GM12878 (cell line): Measurements from ENCODE around the gene ADAMTSL5. TPM values are rescaled to one million over a fixed set of nuclear protein-coding genes. Genes with fewer than 3 reads are reported as not detected.

Source experiments
- ATAC-seq: fragments of 200-7000 bp; cut with Tn5 transposase; 3 replicates; pipeline ENCODE4 v1.9.1; 2020; ENCODE audit warnings: mild to moderate bottlenecking, moderate library complexity
- BruUV-seq: library from RNA; stranded (reverse); fragments of 400-500 nt; replicated peaks from 2 replicates; lab custom pipeline; 2021; lab: Mats Ljungman, UMichigan
- CTCF ChIA-PET: fragments of 300-600 bp; sonication (Branson Sonifier 250); formaldehyde crosslinking; extraction: SDS; loops from one replicate; lab custom pipeline; 2021; ENCODE audit warnings: inconsistent platforms; lab: Yijun Ruan, JAX
- POLR2A ChIA-PET: fragments of 350-600 bp; formaldehyde crosslinking; extraction: SDS; loops from one replicate; lab custom pipeline; 2021; ENCODE audit warnings: inconsistent platforms; lab: Charles Lee
- RAD21 ChIA-PET: fragments of 300-600 bp; sonication (Branson Sonifier 250); formaldehyde crosslinking; loops from one replicate; lab custom pipeline; 2023; ENCODE audit warnings: antibody characterized with exemption; ENCODE audit not compliant: unreplicated experiment; lab: Charles Lee
- SMC1A ChIA-PET: fragments of 300-600 bp; sonication (Branson Sonifier 250); formaldehyde crosslinking; loops from one replicate; lab custom pipeline; 2023; ENCODE audit not compliant: unreplicated experiment, uncharacterized antibody; lab: Charles Lee
- DNase-seq: peaks from one replicate; pipeline ENCODE4 v3.0.0-alpha.2; 2011; ENCODE audit warnings: low read depth, low spot score
- FAIRE-seq: peaks from 3 replicates; lab custom pipeline; 2011; peaks lifted over from hg19 to GRCh38; lab: Jason Lieb, UNC
- H2AFZ ChIP-seq: 2 replicates; pipeline ENCODE4 v1.6.0; 2011; ENCODE audit warnings: low read depth, low read length, control low read depth; ENCODE audit not compliant: control insufficient read depth
- H3K27ac ChIP-seq: 2 replicates; pipeline ENCODE4 v1.5.1; 2011; ENCODE audit warnings: control low read depth; ENCODE audit not compliant: control insufficient read depth, insufficient read depth
- H3K27me3 ChIP-seq, 2 experiments: replicated peaks in 1 of 2; 2 replicates each; pipeline versions ENCODE4 v1.6.0 to v1.6.1; 2011; ENCODE audit warnings: low read length in 1 of 2; ENCODE audit not compliant: control insufficient read depth in 2 of 2, insufficient read depth in 2 of 2
- H3K36me3 ChIP-seq, 2 experiments: 2 replicates each; pipeline ENCODE4 v1.5.1; 2011; ENCODE audit warnings: low read length in 1 of 2; ENCODE audit not compliant: control insufficient read depth in 2 of 2, insufficient read depth in 2 of 2
- H3K4me1 ChIP-seq: 2 replicates; pipeline ENCODE4 v1.6.1; 2011; ENCODE audit warnings: mild to moderate bottlenecking, low read length, moderate library complexity, mixed read lengths; ENCODE audit not compliant: control insufficient read depth, insufficient read depth
- H3K4me2 ChIP-seq: 2 replicates; pipeline ENCODE4 v1.6.0; 2011; ENCODE audit warnings: control low read depth; ENCODE audit not compliant: control insufficient read depth, insufficient read depth
- H3K4me3 ChIP-seq: fragments of 200-600 bp; sonication (generic); 2 replicates; pipeline ENCODE4 v1.5.1; 2016
- H3K79me2 ChIP-seq: 2 replicates; pipeline ENCODE4 v1.6.0; 2011; ENCODE audit warnings: low read length; ENCODE audit not compliant: control insufficient read depth, insufficient read depth
- H3K9ac ChIP-seq: 2 replicates; pipeline ENCODE4 v1.8.0; 2011; ENCODE audit warnings: low read length, control low read depth, mixed read lengths; ENCODE audit not compliant: control insufficient read depth, insufficient read depth
- H3K9me3 ChIP-seq: replicated peaks from 3 replicates; pipeline ENCODE4 v1.5.1; 2011; ENCODE audit warnings: mild to moderate bottlenecking, low read length; ENCODE audit not compliant: control insufficient read depth, insufficient read depth
- H4K20me1 ChIP-seq: 2 replicates; pipeline ENCODE4 v1.6.0; 2011; ENCODE audit not compliant: control insufficient read depth, insufficient read depth
- BACH1 ChIP-seq: fragments of 450-650 bp; IDR thresholded peaks from 2 replicates; pipeline ENCODE4 v1.6.1; 2017; ENCODE audit warnings: mild to moderate bottlenecking, borderline replicate concordance
- NFYA ChIP-seq: IDR thresholded peaks from 2 replicates; pipeline ENCODE4 v1.6.1; 2011; ENCODE audit warnings: low read depth, mild to moderate bottlenecking, low read length, improper control_type of control experiment, borderline replicate concordance
- NR2F1 ChIP-seq: fragments of 450-650 bp; conservative IDR thresholded peaks from 2 replicates; pipeline ENCODE4 v1.6.1; 2017; ENCODE audit warnings: mild to moderate bottlenecking
- POLR2AphosphoS2 ChIP-seq: IDR thresholded peaks from 2 replicates; pipeline ENCODE4 v1.6.1; 2011; ENCODE audit warnings: low read depth, mild to moderate bottlenecking, low read length, improper control_type of control experiment, moderate library complexity
- RUNX3 ChIP-seq: IDR thresholded peaks from 2 replicates; pipeline ENCODE4 v1.6.1; 2012; ENCODE audit warnings: low read length, inconsistent platforms
- SMAD5 ChIP-seq: IDR thresholded peaks from 2 replicates; pipeline ENCODE4 v1.6.1; 2016; ENCODE audit warnings: antibody characterized with exemption, low read depth
- ZNF207 ChIP-seq: fragments of 450-650 bp; IDR thresholded peaks from 2 replicates; pipeline ENCODE4 v1.6.1; 2014; ENCODE audit warnings: antibody characterized with exemption, mild to moderate bottlenecking, borderline replicate concordance
- WGBS: methylation state at CpG from one replicate; pipeline ENCODE4 v1.1.6; 2016; ENCODE audit warnings: low lambda C conversion rate; ENCODE audit not compliant: insufficient replicate concordance, insufficient coverage; ENCODE audit errors: missing lambda C conversion rate; 5-methylcytosine and 5-hydroxymethylcytosine counted together
- in situ Hi-C: fragments of 300-500 bp; cut with MboI; formaldehyde crosslinking; loops from 9 replicates; pipeline ENCODE4 v1.14.3; 2018; ENCODE audit warnings: mixed read lengths
- intact Hi-C: fragments of 100-400 bp; cut with micrococcal nuclease; formaldehyde crosslinking; loops from one replicate; pipeline ENCODE4 v1.14.2; 2022; ENCODE audit not compliant: unreplicated experiment
- polyA plus RNA-seq, 11 experiments: library from polyadenylated mRNA; depleted of rRNA in 4 of 11; unstranded in 6 of 11; stranded (reverse) in 5 of 11; fragments of >200 nt; fragmentation: Nextera tagmentation in 4 of 11; fragmentation: Illumina TruSeq in 1 of 11; extraction: Ambion mirVana in 4 of 11; extraction: Trizol in 1 of 11; gene quantifications; 1 replicate in 1 of 11; 2 replicates in 10 of 11; pipeline versions ENCODE4 v1.2.1 to v1.2.3, GENCODE V29; 2011 to 2016; ENCODE audit warnings: inconsistent platforms in 2 of 11, missing spikeins in 2 of 11, low read depth in 1 of 11
- total RNA-seq, 4 experiments: library from RNA; depleted of rRNA in 3 of 4; stranded (reverse); fragments of >200 nt in 3 of 4; fragmentation: Illumina TruSeq in 1 of 4; extraction: Trizol in 1 of 4; gene quantifications; 2 replicates each; pipeline versions ENCODE4 v1.2.1 to v1.2.3, GENCODE V29; 2013 to 2021
- TF ChIP-seq, protein P1 (sequence below): IDR thresholded peaks from 2 replicates; pipeline ENCODE4 v1.6.1; 2011; ENCODE audit warnings: borderline replicate concordance, low read depth, mild to moderate bottlenecking, moderate library complexity, mixed read lengths, low read length; ENCODE audit not compliant: insufficient read depth; ENCODE audit errors: extremely low read length
- TF ChIP-seq, protein P2 (sequence below): IDR thresholded peaks from 2 replicates; pipeline ENCODE4 v1.6.1; 2012; ENCODE audit warnings: low read length, inconsistent platforms

The ADAMTSL5 gene
- total and polyA plus RNA-seq, 10 of the 15 experiments (the other 5 are each of a cell fraction or from before 2014, with no cell fraction given) = 0.04 to 0.83 (median 0.32) TPM; not detected in 4

GRCh38 chr19:1528596-1529429 is 16.0 kb upstream of the ADAMTSL5 start:
- ChIA-PET SMC1A (no interaction called here), CTCF (no interaction called here), RAD21 (no interaction called here), POLR2A (no interaction called here)
- intact Hi-C loops (no loop called here), in situ Hi-C loops (no loop called here)
- no peak for TF ChIP-seq BACH1
- TF ChIP-seq ZNF207 = no peak
- no peak for TF ChIP-seq SMAD5
- TF ChIP-seq POLR2AphosphoS2 = no peak
- Histone ChIP-seq H3K36me3 (no peaks in the 10 kb centered on the region), H4K20me1 (no peaks in the 10 kb centered on the region), H3K27me3 (peaks cover 0 to 2% of the 10 kb centered on the region in 2 experiments; a peak in 3 of 4 replicates), H2AFZ (no peak overlapping the region), H3K4me2 (no peak overlapping the region), H3K9me3 (no peaks in the 10 kb centered on the region), H3K4me1 (no peaks in the 10 kb centered on the region), H3K79me2 (no peaks in the 10 kb centered on the region), H3K9ac (no peak overlapping the region), H3K4me3 (no peak overlapping the region), H3K27ac (no peak overlapping the region)
- DNase-seq (no peak), FAIRE-seq (no peak), ATAC-seq (no peak)
- WGBS = 50% methylated on average over 16 of the region's 23 CpGs
- BruUV-seq = no TSS peak

DNA sequence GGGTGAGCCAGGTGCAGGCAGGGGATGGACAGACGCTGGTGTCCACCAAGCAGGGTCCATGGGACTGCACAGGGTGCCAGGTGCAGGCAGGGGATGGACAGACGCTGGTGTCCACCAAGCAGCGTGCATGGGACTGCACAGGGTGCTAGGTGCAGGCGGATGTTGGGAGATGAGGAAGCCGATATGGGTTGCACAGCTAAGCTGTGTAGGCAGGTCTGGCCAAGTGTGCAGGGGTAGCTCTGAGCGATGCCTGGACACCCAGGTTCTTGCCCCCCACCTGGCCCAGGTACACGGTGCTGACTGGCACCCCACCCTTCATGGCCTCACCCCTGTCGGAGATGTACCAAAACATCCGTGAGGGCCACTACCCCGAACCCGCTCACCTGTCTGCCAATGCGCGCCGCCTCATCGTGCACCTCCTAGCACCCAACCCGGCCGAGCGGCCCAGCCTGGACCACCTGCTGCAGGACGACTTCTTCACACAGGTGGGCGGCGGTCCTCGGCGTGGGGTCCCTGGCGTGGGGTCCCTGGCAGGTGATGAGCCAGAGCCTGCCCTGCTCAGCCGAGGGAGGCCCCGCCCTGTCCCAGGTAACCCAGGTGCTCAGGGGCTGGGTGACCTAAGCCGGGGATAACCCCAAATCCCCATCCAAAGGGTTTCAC is 15.0 kb upstream of the ADAMTSL5 start:
- Histone ChIP-seq H3K27ac (no peak overlapping the region), H3K36me3 (no peaks in the 10 kb centered on the region), H2AFZ (no peak overlapping the region), H3K9ac (no peak overlapping the region), H3K4me2 (no peak overlapping the region), H3K79me2 (no peaks in the 10 kb centered on the region), H3K9me3 (no peaks in the 10 kb centered on the region), H3K27me3 (peaks cover 0 to 2% of the 10 kb centered on the region in 2 experiments; a peak in 3 of 4 replicates), H3K4me3 (no peak overlapping the region), H3K4me1 (no peaks in the 10 kb centered on the region), H4K20me1 (no peaks in the 10 kb centered on the region)
- intact Hi-C loops (no loop called here), in situ Hi-C loops (no loop called here)
- TF ChIP-seq RUNX3 = no peak
- TF ChIP-seq, protein P1, sequence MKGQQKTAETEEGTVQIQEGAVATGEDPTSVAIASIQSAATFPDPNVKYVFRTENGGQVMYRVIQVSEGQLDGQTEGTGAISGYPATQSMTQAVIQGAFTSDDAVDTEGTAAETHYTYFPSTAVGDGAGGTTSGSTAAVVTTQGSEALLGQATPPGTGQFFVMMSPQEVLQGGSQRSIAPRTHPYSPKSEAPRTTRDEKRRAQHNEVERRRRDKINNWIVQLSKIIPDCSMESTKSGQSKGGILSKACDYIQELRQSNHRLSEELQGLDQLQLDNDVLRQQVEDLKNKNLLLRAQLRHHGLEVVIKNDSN = no peak
- TF ChIP-seq, protein P2, sequence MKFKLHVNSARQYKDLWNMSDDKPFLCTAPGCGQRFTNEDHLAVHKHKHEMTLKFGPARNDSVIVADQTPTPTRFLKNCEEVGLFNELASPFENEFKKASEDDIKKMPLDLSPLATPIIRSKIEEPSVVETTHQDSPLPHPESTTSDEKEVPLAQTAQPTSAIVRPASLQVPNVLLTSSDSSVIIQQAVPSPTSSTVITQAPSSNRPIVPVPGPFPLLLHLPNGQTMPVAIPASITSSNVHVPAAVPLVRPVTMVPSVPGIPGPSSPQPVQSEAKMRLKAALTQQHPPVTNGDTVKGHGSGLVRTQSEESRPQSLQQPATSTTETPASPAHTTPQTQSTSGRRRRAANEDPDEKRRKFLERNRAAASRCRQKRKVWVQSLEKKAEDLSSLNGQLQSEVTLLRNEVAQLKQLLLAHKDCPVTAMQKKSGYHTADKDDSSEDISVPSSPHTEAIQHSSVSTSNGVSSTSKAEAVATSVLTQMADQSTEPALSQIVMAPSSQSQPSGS = no peak
- TF ChIP-seq NR2F1 = no peak
- TF ChIP-seq NFYA = no peak
- FAIRE-seq = no peak
- BruUV-seq = no TSS peak
- CTCF ChIA-PET = no interaction called here
- no peak for ATAC-seq
- RAD21 ChIA-PET = no interaction called here
- SMC1A ChIA-PET = no interaction called here
- no peak for DNase-seq
- WGBS = 56% methylated on average over 27 of the region's 27 CpGs
- POLR2A ChIA-PET = no interaction called here
